ENCODE results near the gene TRIM54.

TRIM54 gene

DNA sequence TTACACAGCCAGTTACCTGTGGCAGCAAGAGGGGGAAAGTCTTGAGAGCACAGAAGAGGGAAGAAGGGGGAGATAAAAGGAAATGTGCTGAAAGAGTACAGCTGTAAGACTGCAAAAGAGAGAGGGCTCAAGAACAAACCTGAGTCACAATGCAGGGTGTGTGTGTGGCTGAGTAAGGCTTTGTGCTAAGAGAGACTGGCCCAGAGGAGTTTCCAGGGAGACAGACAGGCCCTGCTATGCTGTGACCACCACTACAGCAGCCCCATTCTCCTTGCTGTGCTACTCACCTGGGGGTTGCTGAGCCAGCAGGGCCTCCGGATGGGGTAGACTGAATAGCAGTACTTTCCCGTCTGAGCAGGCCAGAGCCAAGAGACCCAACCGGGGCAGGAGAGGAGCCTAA, 53.1 kb downstream of the TRIM54 start:
- Histone ChIP-seq H3K4me1 (ENCODE audit: control insufficient read depth in 1 of 2, insufficient read depth in 2 of 2, low read length in 2 of 2) (no peaks in the 10 kb centered on the region), H3K36me3 (ENCODE audit: control insufficient read depth in 1 of 2, insufficient read depth in 2 of 2, low read length in 2 of 2) (peaks cover 52 to 75% of the 10 kb centered on the region in 2 experiments), H3K18ac (ENCODE audit: low read length) (no peak overlapping the region), H2BK5ac (ENCODE audit: low read depth, low read length, poor library complexity) (no peak overlapping the region), H3K27ac (ENCODE audit: low read depth, low read length) (no peak overlapping the region), H3K14ac (ENCODE audit: low read length) (no peak overlapping the region), H3K4ac (ENCODE audit: low read depth, low read length) (no peak overlapping the region), H4K12ac (ENCODE audit: low read depth, low read length) (no peak overlapping the region), H3K79me1 (ENCODE audit: low read length) (no peaks in the 10 kb centered on the region), H4K91ac (ENCODE audit: low read depth, low read length) (no peak overlapping the region), H3K79me2 (ENCODE audit: control insufficient read depth, insufficient read depth, low read length, poor library complexity) (no peaks in the 10 kb centered on the region), H4K8ac (ENCODE audit: low read depth, low read length) (no peak overlapping the region), H3K9ac (ENCODE audit: low read length) (no peak overlapping the region), H3K4me2 (ENCODE audit: low read length) (no peak overlapping the region), H3K23ac (ENCODE audit: low read length) (no peak overlapping the region), H3K4me3 (ENCODE audit: low read depth, low read length) (no peak overlapping the region), H2AK5ac (ENCODE audit: low read length) (no peak overlapping the region), H2BK120ac (ENCODE audit: insufficient read depth, low read length, poor library complexity) (no peak overlapping the region), H2AFZ (ENCODE audit: insufficient read depth, low read length, poor library complexity) (no peak overlapping the region), H3K9me3 (ENCODE audit: insufficient read depth, low read depth, low read length) (no peaks in the 10 kb centered on the region), H2BK12ac (ENCODE audit: low read length) (no peak overlapping the region), H3K27me3 (ENCODE audit: insufficient read depth, low read length) (no peaks in the 10 kb centered on the region)
- no CpG with 5 or more reads among the region's 3 CpGs for WGBS (ENCODE audit: extremely low coverage, insufficient coverage, insufficient read length)
- DNase-seq, result no peak

DNA sequence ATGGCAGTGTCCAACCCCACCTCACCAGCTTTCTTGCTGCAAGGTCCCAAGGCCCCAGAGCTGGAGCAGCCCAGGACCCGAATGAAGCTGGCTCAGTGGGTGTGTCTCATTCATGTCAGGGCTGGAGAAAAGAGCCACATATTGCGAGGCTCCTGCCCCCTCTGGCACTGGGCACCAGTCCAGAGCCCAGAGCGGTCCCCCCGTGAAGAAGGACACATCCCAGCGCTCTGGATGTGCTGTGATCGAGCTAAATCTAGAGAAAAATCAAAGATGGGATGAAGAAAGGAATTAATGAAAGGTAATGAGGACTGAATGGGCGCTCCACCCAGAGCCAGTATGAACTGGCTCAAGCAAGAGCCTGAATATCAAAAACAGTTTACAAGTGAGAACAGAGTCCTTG, 53.9 kb downstream of the TRIM54 start:
- Histone ChIP-seq H3K36me3 (ENCODE audit: control insufficient read depth in 1 of 2, insufficient read depth in 2 of 2, low read length in 2 of 2) (peaks cover 56 to 77% of the 10 kb centered on the region in 2 experiments), H3K4ac (ENCODE audit: low read depth, low read length) (no peak overlapping the region), H2AK5ac (ENCODE audit: low read length) (no peak overlapping the region), H2BK5ac (ENCODE audit: low read depth, low read length, poor library complexity) (no peak overlapping the region), H3K23ac (ENCODE audit: low read length) (no peak overlapping the region), H2AFZ (ENCODE audit: insufficient read depth, low read length, poor library complexity) (no peak overlapping the region), H3K27me3 (ENCODE audit: insufficient read depth, low read length) (no peaks in the 10 kb centered on the region), H4K91ac (ENCODE audit: low read depth, low read length) (no peak overlapping the region), H3K18ac (ENCODE audit: low read length) (no peak overlapping the region), H3K27ac (ENCODE audit: low read depth, low read length) (no peak overlapping the region), H3K4me1 (ENCODE audit: control insufficient read depth in 1 of 2, insufficient read depth in 2 of 2, low read length in 2 of 2) (no peaks in the 10 kb centered on the region), H2BK120ac (ENCODE audit: insufficient read depth, low read length, poor library complexity) (no peak overlapping the region), H4K8ac (ENCODE audit: low read depth, low read length) (no peak overlapping the region), H3K79me2 (ENCODE audit: control insufficient read depth, insufficient read depth, low read length, poor library complexity) (no peaks in the 10 kb centered on the region), H3K4me2 (ENCODE audit: low read length) (no peak overlapping the region), H3K9ac (ENCODE audit: low read length) (no peak overlapping the region), H4K12ac (ENCODE audit: low read depth, low read length) (no peak overlapping the region), H3K79me1 (ENCODE audit: low read length) (no peaks in the 10 kb centered on the region), H3K9me3 (ENCODE audit: insufficient read depth, low read depth, low read length) (no peaks in the 10 kb centered on the region), H3K4me3 (ENCODE audit: low read depth, low read length) (no peak overlapping the region), H3K14ac (ENCODE audit: low read length) (no peak overlapping the region), H2BK12ac (ENCODE audit: low read length) (no peak overlapping the region)
- DNase-seq, result no peak
- WGBS (ENCODE audit: extremely low coverage, insufficient coverage, insufficient read length), result no CpG with 5 or more reads among the region's 7 CpGs

DNA sequence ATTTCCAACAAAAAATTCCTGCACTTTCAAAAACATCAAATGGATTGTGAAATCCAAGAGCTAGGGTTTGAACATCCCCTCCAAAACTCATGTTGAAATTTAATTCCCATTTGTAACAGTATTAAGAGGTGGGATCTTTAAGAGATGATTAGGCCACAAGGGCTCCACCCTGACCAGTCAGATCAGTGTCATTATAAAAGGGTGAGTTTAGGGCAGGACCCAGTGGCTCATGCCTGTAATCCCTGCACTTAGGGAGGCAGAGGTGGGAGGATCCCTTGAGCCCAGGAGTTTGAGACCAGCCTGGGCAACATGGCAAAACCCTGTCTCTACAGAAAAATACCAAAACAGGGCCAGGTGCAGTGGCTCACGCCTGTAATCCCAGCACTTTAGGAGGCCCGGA, 65.4 kb downstream of the TRIM54 start:
- Histone ChIP-seq H2BK12ac (ENCODE audit: low read length) (no peak overlapping the region), H2AFZ (ENCODE audit: insufficient read depth, low read length, poor library complexity) (no peak overlapping the region), H3K14ac (ENCODE audit: low read length) (no peak overlapping the region), H3K23ac (ENCODE audit: low read length) (no peak overlapping the region), H3K4me3 (ENCODE audit: low read depth, low read length) (no peak overlapping the region), H3K18ac (ENCODE audit: low read length) (no peak overlapping the region), H3K4ac (ENCODE audit: low read depth, low read length) (peak overlapping the region; percentile 70), H3K27ac (ENCODE audit: low read depth, low read length) (no peak overlapping the region), H4K91ac (ENCODE audit: low read depth, low read length) (no peak overlapping the region), H3K9me3 (ENCODE audit: insufficient read depth, low read depth, low read length) (no peaks in the 10 kb centered on the region), H2BK120ac (ENCODE audit: insufficient read depth, low read length, poor library complexity) (no peak overlapping the region), H3K9ac (ENCODE audit: low read length) (no peak overlapping the region), H3K4me2 (ENCODE audit: low read length) (no peak overlapping the region), H4K8ac (ENCODE audit: low read depth, low read length) (no peak overlapping the region), H2AK5ac (ENCODE audit: low read length) (no peak overlapping the region), H3K27me3 (ENCODE audit: insufficient read depth, low read length) (no peaks in the 10 kb centered on the region), H3K79me1 (ENCODE audit: low read length) (no peaks in the 10 kb centered on the region), H3K36me3 (ENCODE audit: control insufficient read depth in 1 of 2, insufficient read depth in 2 of 2, low read length in 2 of 2) (peaks cover 7 to 11% of the 10 kb centered on the region in 2 experiments), H3K4me1 (ENCODE audit: control insufficient read depth in 1 of 2, insufficient read depth in 2 of 2, low read length in 2 of 2) (no peaks in the 10 kb centered on the region), H2BK5ac (ENCODE audit: low read depth, low read length, poor library complexity) (no peak overlapping the region), H4K12ac (ENCODE audit: low read depth, low read length) (no peak overlapping the region), H3K79me2 (ENCODE audit: control insufficient read depth, insufficient read depth, low read length, poor library complexity) (peaks cover 3% of the 10 kb centered on the region)
- WGBS (ENCODE audit: extremely low coverage, insufficient coverage, insufficient read length), result no CpG with 5 or more reads among the region's 2 CpGs
- no peak for DNase-seq

DNA sequence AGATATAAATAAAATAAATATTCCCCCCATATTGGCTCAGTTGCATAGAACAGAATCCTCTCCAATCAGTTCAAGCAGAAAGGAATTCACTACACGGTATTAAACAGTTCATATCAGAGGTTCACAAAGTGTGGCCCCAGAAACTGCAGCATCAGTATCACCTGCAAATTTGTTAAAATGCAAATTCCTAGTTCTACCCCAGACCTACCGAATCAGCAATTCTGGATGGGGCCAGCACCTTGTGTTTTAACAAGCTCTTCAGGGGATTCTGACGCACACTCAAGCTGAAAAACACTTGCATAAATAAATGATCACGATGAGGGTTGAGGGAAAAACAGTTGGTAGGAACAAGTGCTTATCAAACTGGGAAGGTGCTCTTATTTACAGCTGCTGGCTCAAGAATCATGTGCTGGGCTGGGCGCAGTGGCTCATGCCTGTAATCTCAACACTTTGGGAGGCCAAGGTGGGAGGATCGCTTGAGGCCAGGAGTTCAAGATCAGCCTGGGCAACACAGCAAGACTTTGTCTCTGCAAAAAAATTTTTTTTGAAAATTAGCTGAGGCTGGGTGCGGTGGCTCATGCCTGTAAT, 68.0 kb downstream of the TRIM54 start:
- no peak overlapping the region for H4K8ac ChIP-seq (ENCODE audit: low read depth, low read length)
- no peak overlapping the region for H4K12ac ChIP-seq (ENCODE audit: low read depth, low read length)
- H2BK120ac ChIP-seq (ENCODE audit: insufficient read depth, low read length, poor library complexity), result no peak overlapping the region
- no peak overlapping the region for H2BK5ac ChIP-seq (ENCODE audit: low read depth, low read length, poor library complexity)
- H2AFZ ChIP-seq (ENCODE audit: insufficient read depth, low read length, poor library complexity), result no peak overlapping the region
- H3K4me2 ChIP-seq (ENCODE audit: low read length), result no peak overlapping the region
- no peak overlapping the region for H3K18ac ChIP-seq (ENCODE audit: low read length)
- no peak overlapping the region for H4K91ac ChIP-seq (ENCODE audit: low read depth, low read length)
- H3K36me3 ChIP-seq (ENCODE audit: control insufficient read depth in 1 of 2, insufficient read depth in 2 of 2, low read length in 2 of 2), result peaks cover 1 to 3% of the 10 kb centered on the region in 2 experiments
- no peaks in the 10 kb centered on the region for H3K9me3 ChIP-seq (ENCODE audit: insufficient read depth, low read depth, low read length)
- no peaks in the 10 kb centered on the region for H3K27me3 ChIP-seq (ENCODE audit: insufficient read depth, low read length)
- H3K27ac ChIP-seq (ENCODE audit: low read depth, low read length), result no peak overlapping the region
- H3K9ac ChIP-seq (ENCODE audit: low read length), result no peak overlapping the region
- H3K14ac ChIP-seq (ENCODE audit: low read length), result no peak overlapping the region
- H3K23ac ChIP-seq (ENCODE audit: low read length), result no peak overlapping the region
- H3K4me3 ChIP-seq (ENCODE audit: low read depth, low read length), result no peak overlapping the region
- no peaks in the 10 kb centered on the region for H3K79me1 ChIP-seq (ENCODE audit: low read length)
- no peak overlapping the region for H3K4ac ChIP-seq (ENCODE audit: low read depth, low read length)
- peaks cover 7% of the 10 kb centered on the region for H3K79me2 ChIP-seq (ENCODE audit: control insufficient read depth, insufficient read depth, low read length, poor library complexity)
- no peak overlapping the region for H2AK5ac ChIP-seq (ENCODE audit: low read length)
- peaks cover 0 to 2% of the 10 kb centered on the region in 2 experiments for H3K4me1 ChIP-seq (ENCODE audit: control insufficient read depth in 1 of 2, insufficient read depth in 2 of 2, low read length in 2 of 2)
- no peak for DNase-seq
- no CpG with 5 or more reads among the region's 7 CpGs for WGBS (ENCODE audit: extremely low coverage, insufficient coverage, insufficient read length)
- H2BK12ac ChIP-seq (ENCODE audit: low read length), result no peak overlapping the region
